ENCODE data around the gene IFITM5. TPM values are rescaled to one million over a fixed set of nuclear protein-coding genes. Genes with fewer than 3 reads are reported as not detected.
"Not testable (repeated sequence)": the region's sequence is repeated elsewhere in the genome, so short reads cannot be mapped to it uniquely, and the experiment has no call there.

IFITM5 gene
- polyA plus RNA-seq, 1 donor from 2014 or later = not detected

DNA sequence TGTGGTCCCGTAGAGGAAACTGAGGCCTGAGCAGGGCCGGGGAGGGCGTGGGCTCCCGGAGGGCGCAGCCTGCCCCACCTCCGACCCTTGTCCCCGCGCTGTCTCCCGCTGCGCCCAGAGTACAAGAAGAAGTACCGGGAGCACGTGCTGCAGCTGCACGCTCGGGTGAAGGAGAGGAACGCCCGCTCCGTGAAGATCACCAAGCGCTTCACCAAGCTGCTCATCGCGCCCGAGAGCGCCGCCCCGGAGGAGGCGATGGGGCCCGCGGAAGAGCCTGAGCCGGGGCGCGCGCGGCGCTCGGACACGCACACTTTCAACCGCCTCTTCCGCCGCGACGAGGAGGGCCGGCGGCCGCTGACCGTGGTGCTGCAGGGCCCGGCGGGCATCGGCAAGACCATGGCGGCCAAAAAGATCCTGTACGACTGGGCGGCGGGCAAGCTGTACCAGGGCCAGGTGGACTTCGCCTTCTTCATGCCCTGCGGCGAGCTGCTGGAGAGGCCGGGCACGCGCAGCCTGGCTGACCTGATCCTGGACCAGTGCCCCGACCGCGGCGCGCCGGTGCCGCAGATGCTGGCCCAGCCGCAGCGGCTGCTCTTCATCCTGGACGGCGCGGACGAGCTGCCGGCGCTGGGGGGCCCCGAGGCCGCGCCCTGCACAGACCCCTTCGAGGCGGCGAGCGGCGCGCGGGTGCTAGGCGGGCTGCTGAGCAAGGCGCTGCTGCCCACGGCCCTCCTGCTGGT is 19.2 kb downstream of the IFITM5 start:
- Mint-ChIP-seq H3K9me3 (no peaks in the 10 kb centered on the region), H3K4me3 (peak overlapping the region; percentile 80 to 92 (median 84)), H3K36me3 (peaks cover 1% of the 10 kb centered on the region), H3K4me1 (peaks cover 12 to 20% (median 19%) of the 10 kb centered on the region in 3 donors), H3K27me3 (peaks cover 19% of the 10 kb centered on the region), H3K27ac (no peak overlapping the region)

DNA sequence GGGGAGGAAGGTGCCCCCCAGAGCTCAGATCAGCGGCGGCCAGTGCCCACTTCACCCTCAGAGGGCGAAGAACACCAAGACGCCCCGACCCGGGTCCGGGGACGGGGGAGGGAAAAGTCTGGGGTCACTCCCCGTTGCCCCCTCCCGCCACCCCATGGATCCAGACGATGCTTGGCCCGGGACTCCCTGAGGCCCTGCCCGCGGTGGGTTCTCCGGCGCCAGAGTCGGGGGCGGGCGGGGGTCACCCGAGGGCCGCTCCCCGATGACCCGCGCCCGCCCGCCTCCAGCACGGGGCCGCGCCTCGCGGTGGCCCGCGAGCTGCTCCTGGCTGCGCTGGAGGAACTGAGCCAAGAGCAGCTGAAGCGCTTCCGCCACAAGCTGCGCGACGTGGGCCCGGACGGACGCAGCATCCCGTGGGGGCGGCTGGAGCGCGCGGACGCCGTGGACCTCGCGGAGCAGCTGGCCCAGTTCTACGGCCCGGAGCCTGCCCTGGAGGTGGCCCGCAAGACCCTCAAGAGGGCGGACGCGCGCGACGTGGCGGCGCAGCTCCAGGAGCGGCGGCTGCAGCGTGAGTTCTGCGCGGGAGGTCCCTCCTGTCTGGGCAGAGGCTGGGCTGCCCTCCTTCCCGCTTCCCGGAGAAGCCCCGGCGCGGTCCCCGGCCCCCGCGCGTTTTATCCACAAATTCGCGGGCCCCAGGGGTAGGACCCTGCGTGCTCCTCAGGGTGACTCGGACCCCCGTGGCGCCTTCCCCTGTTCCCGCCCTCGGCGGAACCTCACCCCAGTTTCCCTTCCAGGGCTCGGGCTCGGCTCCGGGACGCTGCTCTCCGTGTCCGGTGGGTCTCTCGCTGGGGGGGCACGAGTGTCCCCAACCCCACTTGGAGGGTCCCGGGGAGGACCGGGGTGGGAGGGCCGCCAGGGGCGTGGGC is 20.0 kb downstream of the IFITM5 start:
- Mint-ChIP-seq H3K4me3 (peak overlapping the region in 3 of 4 donors; percentile 34 to 85 (median 84)), H3K9me3 (no peaks in the 10 kb centered on the region), H3K27me3 (peaks cover 19% of the 10 kb centered on the region), H3K36me3 (peaks cover 1% of the 10 kb centered on the region), H3K4me1 (peaks cover 16 to 24% (median 24%) of the 10 kb centered on the region in 3 donors), H3K27ac (no peak overlapping the region)

DNA sequence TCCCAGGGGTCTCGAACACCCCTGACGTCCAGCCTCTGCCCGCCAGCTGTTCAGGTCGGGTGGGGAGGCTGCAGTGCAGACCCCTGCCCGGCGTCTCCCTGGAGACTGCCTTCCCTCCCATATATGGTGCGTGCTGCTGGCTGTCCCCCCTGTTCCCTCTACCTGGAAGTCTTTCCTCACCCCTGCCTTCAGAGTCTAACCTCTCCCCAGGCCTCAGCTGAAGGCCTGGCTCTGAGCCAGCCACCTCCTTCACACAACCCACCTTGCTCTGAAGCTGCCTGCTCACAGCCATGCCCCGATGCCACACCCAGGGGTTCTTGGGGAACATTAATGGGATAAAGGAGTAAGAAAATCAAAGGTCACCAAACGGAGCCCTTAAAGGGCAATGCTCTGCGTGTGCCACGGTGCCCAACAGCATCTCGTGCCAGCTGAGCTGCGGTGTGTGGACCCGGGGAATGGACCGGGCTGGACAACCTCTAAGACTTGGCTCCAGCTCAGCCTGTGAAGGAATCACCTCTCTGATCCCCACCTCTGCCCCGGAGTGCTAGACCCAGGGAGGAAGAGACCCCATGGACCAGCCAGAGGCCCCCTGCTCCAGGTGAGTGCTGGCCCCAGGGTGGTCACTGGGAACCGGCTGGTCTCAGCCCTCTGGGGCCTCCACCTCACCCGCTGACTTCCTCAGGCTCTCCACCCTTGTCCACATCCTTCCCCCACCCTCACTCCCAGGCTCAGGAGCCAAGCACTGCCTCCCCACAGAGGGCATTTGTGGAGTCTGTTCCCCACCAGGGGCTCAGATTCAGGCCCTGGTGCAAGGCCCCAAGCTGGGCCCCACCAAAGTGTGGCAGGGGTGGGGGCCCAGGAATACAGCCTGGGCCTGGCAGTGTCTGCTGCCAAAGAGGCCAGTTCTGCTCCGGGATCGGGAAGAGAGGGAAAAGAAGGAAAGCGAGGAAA is 21.1 kb downstream of the IFITM5 start, which contains the start of gene NLRP6:
NLRP6 (plus strand) TSS at position 407 of the 951 bp plus-strand sequence; CDS start at position 570, 163 bp downstream.
- peak within 1 kb of the TSS in 2 of 3 donors; percentile 29 to 76 for H3K27ac Mint-ChIP-seq
- H3K4me1 Mint-ChIP-seq = peaks cover 16 to 26% (median 24%) of the 10 kb centered on the region in 3 donors
- peak within 1 kb of the TSS in 3 of 4 donors; percentile 48 to 84 (median 55) for H3K4me3 Mint-ChIP-seq
- H3K27me3 Mint-ChIP-seq = peaks cover 16% of the 10 kb centered on the region
- H3K36me3 Mint-ChIP-seq = peaks cover 1% of the 10 kb centered on the region
- H3K9me3 Mint-ChIP-seq = no peaks in the 10 kb centered on the region

DNA sequence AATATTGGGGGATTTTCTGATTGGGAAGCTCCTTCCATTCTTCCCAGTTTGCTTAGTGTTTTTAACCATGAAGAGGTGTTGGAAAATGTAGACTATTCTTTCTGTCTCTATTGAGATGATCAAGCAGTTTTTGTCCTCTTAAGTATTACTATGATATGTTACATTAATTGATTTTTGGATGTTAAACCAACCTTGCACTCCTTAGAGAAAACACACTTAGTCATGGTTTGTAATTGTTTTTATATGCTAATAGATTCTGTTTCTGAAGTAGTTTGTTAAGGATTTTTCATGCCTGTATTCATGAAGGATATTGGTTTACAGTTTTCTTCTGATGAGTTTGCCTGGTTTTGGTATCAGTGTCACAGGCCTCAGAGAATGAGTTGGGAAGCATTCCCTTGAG is 23.1 kb downstream of the IFITM5 start:
- peaks cover 12 to 19% (median 16%) of the 10 kb centered on the region in 3 donors for H3K4me1 Mint-ChIP-seq
- peaks cover 5% of the 10 kb centered on the region for H3K27me3 Mint-ChIP-seq
- peaks cover 1% of the 10 kb centered on the region for H3K36me3 Mint-ChIP-seq
- no peaks in the 10 kb centered on the region for H3K9me3 Mint-ChIP-seq
- H3K4me3 Mint-ChIP-seq = peak overlapping the region in 2 of 4 donors; percentile 22 to 62
- H3K27ac Mint-ChIP-seq = peak overlapping the region in 1 of 3 donors; percentile 57

DNA sequence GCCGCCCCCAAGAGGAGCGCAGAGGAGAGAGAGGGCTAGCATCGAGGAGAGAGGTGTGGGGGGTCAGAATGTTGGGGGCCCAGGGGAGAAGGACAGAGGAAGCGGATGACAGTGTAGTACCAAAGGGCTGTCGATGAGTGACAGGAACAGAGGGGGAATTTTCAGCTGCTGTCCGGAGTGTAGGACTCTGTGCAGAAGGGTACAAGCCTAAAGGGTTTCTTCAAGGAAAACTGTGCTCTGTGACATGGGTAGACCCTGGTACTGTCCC is 26.5 kb downstream of the IFITM5 start:
- Mint-ChIP-seq H3K9me3 (no peaks in the 10 kb centered on the region), H3K36me3 (no peaks in the 10 kb centered on the region), H3K4me3 (no peak overlapping the region), H3K4me1 (peaks cover 21 to 24% (median 23%) of the 10 kb centered on the region in 3 donors), H3K27ac (no peak overlapping the region), H3K27me3 (no peaks in the 10 kb centered on the region)

DNA sequence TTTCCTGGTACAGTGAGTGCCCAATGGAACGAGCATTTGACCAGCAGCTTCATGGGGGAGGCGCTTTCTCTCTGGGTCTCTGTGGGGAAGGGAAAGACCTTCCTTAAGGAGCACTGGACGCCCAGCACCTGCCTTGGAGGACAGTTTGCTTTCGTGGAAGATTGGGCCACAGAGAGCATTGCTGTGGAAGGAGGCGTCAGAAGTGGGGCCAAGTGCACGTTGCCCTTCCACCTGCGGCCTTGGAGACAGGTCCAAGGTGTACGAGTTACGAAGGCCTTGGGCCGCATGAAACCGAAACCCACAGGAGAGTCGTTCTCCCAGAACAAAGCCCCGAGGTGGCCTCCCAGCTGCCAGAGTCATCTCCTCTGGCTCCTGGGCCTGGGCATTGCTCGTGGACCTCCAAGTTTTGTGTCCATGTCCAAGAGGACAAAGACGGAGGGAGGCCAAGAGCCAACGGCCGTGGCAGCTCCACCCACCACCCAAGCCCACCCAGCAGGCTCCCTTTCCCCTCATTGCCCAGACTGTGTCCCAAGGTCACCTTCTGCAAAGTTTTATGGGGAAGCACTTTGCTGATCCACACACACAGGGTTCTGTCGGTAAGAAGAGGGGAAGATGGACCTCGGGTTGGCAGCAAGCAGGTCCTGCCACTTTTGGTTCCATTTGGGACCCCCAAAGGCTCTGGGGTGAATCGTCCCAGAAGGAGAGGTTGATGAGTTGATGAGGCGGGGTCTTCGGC is 27.0 kb downstream of the IFITM5 start:
- Mint-ChIP-seq H3K27ac (peak overlapping the region in 1 of 3 donors; percentile 94), H3K36me3 (no peaks in the 10 kb centered on the region), H3K9me3 (no peaks in the 10 kb centered on the region), H3K27me3 (no peaks in the 10 kb centered on the region), H3K4me3 (no peak overlapping the region), H3K4me1 (peaks cover 21 to 24% (median 22%) of the 10 kb centered on the region in 3 donors)

DNA sequence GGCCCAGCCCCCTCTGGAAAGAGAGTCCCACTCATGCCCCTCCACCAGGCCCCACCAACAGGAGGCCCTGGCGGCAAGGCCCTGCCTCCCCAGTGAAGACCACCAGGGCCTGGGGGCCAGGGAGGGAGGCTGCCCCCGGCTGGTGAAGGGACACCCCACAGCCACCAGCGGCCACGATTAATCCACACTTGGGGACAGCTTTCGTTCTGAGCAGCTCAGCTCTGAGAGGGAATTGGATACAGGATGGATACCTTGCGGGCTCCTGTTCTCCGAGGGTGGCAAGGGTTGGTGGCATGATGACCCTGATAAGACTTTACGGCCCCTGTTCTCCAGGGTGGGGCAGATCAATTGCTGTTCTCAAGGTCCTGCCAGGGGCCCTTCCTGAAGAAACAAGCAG is 28.0 kb downstream of the IFITM5 start:
- Mint-ChIP-seq H3K27me3 (no peaks in the 10 kb centered on the region), H3K36me3 (no peaks in the 10 kb centered on the region), H3K4me3 (no peak overlapping the region), H3K27ac (peak overlapping the region in 1 of 3 donors; percentile 94), H3K4me1 (peaks cover 14 to 24% (median 22%) of the 10 kb centered on the region in 3 donors), H3K9me3 (no peaks in the 10 kb centered on the region)

DNA sequence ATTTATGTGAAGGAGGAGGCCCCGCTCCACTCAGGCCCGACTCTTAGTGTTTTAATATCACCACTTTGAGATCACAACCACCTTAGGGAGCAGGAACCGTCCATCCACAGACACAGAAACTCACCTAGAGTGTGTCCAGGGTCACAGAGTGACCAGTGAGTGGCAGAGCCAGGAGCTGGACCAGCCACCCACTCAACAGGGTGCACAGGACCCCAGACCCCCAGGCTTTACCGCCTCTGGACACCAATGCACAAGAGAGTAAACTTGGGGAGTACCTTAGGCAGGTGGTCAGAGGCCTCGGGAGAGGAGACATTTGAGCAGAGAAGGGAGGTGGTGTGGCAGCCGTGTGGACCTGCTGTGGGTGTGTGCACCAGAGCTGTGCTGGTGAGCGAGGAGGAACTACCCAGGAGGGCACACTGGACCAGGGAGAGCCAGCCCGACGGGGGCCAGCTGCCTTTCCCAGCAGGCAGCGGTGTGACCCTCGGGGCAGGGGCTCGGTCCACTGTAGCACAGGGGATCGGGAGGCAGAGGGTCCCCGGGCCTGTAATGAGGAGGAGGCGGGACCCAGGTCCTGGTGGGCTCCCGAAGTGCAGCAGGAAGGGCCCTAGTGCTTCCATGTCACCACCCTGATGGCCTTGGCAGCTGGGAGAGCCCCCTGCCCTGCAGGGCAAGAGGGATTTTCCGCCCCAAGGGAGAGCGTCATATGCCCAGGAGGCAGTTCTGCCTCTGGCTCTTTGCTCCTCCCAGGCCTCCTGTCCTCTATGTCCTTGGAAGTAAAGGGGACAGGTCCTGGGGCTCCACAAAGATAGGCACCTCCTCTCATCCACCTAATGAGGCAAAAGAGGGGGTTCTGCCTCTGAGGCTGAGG is 28.6 kb downstream of the IFITM5 start:
- no peaks in the 10 kb centered on the region for H3K36me3 Mint-ChIP-seq
- H3K4me3 Mint-ChIP-seq = peak overlapping the region in 1 of 4 donors; percentile 14
- H3K27ac Mint-ChIP-seq = peak overlapping the region in 1 of 3 donors; percentile 98
- H3K9me3 Mint-ChIP-seq = no peaks in the 10 kb centered on the region
- H3K27me3 Mint-ChIP-seq = no peaks in the 10 kb centered on the region
- H3K4me1 Mint-ChIP-seq = peaks cover 14 to 24% (median 20%) of the 10 kb centered on the region in 3 donors

DNA sequence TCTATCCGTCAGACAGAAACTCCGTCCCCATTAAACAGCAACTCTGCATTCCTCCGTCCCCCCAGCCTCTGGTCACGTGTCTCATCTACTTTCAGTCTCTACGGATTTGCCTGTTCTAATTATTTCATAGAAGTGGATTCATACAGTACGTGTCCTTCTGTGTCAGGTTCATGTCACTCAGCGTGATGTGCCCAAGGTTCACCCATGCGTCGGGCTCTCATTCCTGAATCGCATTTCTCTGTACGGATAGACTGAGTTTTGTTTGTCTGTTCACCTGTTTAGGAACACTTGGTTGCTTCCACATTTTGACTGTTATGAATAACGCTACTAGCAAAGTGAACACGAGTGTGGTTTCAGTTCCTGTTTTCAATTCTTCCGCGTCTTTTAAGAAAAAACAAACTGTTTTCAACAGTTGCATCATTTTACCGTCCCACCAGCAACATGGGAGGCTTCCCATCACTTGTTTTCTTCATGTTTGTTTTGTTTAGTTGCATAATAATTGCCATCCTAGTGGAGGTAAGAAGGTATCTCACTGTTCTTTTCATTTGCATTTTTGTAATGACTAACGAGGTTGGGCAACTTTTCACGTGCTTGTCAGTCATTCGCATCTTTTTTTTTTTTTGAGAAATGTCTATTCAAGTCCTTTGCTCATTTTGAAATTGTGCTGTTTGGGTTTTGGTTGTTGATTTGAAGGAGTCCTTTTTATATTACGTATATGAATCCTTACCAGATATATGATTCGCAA is 30.0 kb downstream of the IFITM5 start:
- Mint-ChIP-seq H3K4me1 (peaks cover 9 to 15% (median 12%) of the 10 kb centered on the region in 3 donors), H3K27ac (peak overlapping the region; percentile 95 to 98 (median 96)), H3K4me3 (peak overlapping the region; percentile 88 to 97 (median 92)), H3K27me3 (no peaks in the 10 kb centered on the region), H3K9me3 (no peaks in the 10 kb centered on the region), H3K36me3 (no peaks in the 10 kb centered on the region)

DNA sequence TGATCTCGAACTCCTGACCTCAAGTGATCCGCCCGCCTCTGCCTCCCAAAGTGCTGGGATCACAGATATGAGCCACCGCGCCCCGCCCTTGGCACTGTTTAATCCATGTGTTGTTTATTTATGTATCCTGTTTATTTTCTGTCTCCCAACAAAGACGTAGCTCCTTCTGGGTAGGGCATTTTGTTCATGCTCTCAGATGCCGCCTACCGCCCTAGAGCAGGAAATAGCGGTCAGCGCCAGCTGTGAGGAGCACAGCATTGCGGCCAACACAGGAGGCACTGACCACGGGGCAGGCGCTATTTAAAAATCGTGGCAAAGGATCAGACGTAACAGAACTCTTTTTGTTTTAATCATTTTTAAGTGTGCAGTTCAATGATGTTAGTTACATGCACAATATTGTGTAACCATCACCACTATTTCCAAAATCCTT is 30.6 kb downstream of the IFITM5 start:
- not testable (repeated sequence) for H3K27me3 Mint-ChIP-seq, H3K9me3 Mint-ChIP-seq, H3K36me3 Mint-ChIP-seq
- Mint-ChIP-seq H3K4me3 (peak overlapping the region; percentile 88 to 97 (median 92)), H3K4me1 (peaks cover 9 to 12% (median 12%) of the 10 kb centered on the region in 3 donors), H3K27ac (peak overlapping the region; percentile 95 to 98 (median 96))

DNA sequence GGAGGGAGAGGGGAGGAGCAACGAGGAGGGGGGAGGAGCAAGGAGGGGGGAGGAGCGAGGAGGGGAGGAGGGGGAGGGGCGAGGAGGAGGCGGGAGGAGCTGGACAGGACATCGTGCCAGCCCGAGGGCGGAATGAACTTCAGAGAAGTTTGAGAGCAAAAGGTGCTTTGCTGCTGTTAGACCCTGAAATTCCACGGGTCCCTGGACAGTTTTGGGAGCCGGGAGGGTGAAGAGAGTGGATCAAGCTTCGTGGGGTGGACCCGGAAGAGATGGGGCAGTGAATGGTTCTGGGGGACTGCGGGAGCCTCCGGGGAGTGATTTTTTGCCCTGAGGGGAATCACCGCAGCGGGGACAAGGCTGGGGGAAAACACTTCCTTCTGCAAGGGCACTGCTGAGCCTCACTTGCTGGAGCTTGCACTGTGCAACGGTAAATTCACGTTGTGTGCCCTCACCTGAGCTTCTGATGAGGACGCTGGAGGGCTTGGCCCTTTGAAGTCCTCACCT is 31.8 kb downstream of the IFITM5 start:
- Mint-ChIP-seq H3K36me3 (no peaks in the 10 kb centered on the region), H3K4me3 (peak overlapping the region; percentile 88 to 97 (median 92)), H3K27me3 (no peaks in the 10 kb centered on the region), H3K27ac (peak overlapping the region; percentile 95 to 98 (median 96)), H3K9me3 (no peaks in the 10 kb centered on the region), H3K4me1 (peaks cover 9 to 12% (median 12%) of the 10 kb centered on the region in 3 donors)

DNA sequence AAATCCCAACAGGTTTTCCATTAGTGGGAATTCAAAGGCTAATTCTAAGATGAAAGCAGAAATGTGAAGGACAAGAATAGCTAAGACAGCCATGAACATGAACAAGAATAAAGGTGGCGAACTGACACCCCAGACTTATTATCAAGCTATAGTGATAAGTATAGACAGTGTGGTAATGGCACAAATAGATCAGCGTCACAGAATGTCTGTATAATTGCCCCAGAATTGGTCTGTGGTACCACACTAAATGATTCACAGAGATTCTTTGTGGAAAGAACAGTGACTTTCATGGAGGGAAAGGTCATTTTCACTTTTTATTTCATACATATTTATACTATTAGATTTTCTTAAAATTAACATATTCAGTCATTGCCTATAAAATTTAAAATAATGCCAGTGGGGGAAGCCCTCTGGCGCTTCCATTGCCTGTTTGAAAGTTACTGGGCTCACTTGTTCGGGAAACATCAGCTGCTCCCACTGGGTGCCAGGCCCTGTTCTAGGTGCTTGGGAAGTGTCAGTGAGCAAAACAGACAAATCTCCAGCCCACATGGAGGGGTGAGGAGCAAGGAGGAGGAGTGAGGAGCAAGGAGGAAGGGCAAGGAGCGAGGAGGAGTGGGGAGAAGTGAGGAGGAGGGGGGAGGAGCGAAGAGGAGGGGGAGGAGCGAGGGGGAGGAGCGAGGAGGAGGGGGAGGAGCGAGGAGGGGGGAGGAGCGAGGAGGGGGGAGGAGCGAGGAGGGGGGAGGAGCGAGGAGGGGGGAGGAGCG is 32.5 kb downstream of the IFITM5 start:
- Mint-ChIP-seq H3K4me1 (peaks cover 9 to 12% (median 11%) of the 10 kb centered on the region in 3 donors), H3K27me3 (no peaks in the 10 kb centered on the region), H3K9me3 (peaks cover 0 to 2% (median 0%) of the 10 kb centered on the region in 3 donors), H3K27ac (peak overlapping the region; percentile 46 to 96 (median 95)), H3K36me3 (no peaks in the 10 kb centered on the region), H3K4me3 (peak overlapping the region in 3 of 4 donors; percentile 67 to 74 (median 74))

Measured in IgD-negative memory B cell (primary cell).